ENCODE data around the gene HDGFL2.

GRCh38 chr19:4533334-4533733, 61.2 kb downstream of the HDGFL2 start:
- TF ChIP-seq, protein P1, sequence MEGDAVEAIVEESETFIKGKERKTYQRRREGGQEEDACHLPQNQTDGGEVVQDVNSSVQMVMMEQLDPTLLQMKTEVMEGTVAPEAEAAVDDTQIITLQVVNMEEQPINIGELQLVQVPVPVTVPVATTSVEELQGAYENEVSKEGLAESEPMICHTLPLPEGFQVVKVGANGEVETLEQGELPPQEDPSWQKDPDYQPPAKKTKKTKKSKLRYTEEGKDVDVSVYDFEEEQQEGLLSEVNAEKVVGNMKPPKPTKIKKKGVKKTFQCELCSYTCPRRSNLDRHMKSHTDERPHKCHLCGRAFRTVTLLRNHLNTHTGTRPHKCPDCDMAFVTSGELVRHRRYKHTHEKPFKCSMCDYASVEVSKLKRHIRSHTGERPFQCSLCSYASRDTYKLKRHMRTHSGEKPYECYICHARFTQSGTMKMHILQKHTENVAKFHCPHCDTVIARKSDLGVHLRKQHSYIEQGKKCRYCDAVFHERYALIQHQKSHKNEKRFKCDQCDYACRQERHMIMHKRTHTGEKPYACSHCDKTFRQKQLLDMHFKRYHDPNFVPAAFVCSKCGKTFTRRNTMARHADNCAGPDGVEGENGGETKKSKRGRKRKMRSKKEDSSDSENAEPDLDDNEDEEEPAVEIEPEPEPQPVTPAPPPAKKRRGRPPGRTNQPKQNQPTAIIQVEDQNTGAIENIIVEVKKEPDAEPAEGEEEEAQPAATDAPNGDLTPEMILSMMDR (IDR thresholded peaks at IDR 0.05; ENCODE audit: low read length), result no peak
- TF ChIP-seq EZH2 (optimal IDR thresholded peaks at IDR 0.05; ENCODE audit: low read depth, low read length) (no peak), EZH2phosphoT487 (IDR thresholded peaks at IDR 0.05; ENCODE audit: low read length) (no peak)
